Occipital lobe (tissue), 2 donors: ENCODE measurements around the gene TTLL11. TPM values are rescaled to one million over a fixed set of nuclear protein-coding genes. Genes with fewer than 3 reads are reported as not detected.
A peak's percentile ranks its signal among the peaks of the same experiment; 100 is the strongest.

Experiments
- DNase-seq: peaks from one replicate; lab custom pipeline; 2025; lab: John Stamatoyannopoulos, UW
- total RNA-seq: library from RNA; depleted of rRNA; stranded (reverse); fragments of >200 nt; gene quantifications from one replicate; pipeline ENCODE4 v1.2.3, GENCODE V29; 2014

The TTLL11 gene
- total RNA-seq, 1 donor from 2014 or later = 26.8 TPM

- no peak for DNase-seq
These were observed 257.3 kb downstream of the TTLL11 start for GRCh38 chr9:121835587-121836365.

- no peak for DNase-seq
These were observed 260.0 kb downstream of the TTLL11 start for GRCh38 chr9:121833061-121833460.

GRCh38 chr9:121831869-121832268 is 261.2 kb downstream of the TTLL11 start:
- DNase-seq = no peak

GRCh38 chr9:121830441-121831140 is 262.5 kb downstream of the TTLL11 start:
- DNase-seq = no peak

- no peak for DNase-seq
These were observed 265.7 kb downstream of the TTLL11 start for GRCh38 chr9:121827251-121827967.

GRCh38 chr9:121826711-121827110 is 266.4 kb downstream of the TTLL11 start:
- DNase-seq = no peak

- DNase-seq = no peak
These were observed 267.9 kb downstream of the TTLL11 start for GRCh38 chr9:121825031-121825691.

GRCh38 chr9:121824651-121825030 is 268.5 kb downstream of the TTLL11 start:
- no peak for DNase-seq

- DNase-seq = no peak
These were observed 269.5 kb downstream of the TTLL11 start for GRCh38 chr9:121823451-121824169.

GRCh38 chr9:121822093-121823085 is 270.7 kb downstream of the TTLL11 start:
- DNase-seq = peak; percentile 27

- no peak for DNase-seq
These were observed 271.8 kb downstream of the TTLL11 start for GRCh38 chr9:121821326-121821725.

GRCh38 chr9:121820286-121821005 is 272.7 kb downstream of the TTLL11 start:
- DNase-seq = no peak

GRCh38 chr9:121819428-121820231 is 273.5 kb downstream of the TTLL11 start:
- DNase-seq = no peak

GRCh38 chr9:121818841-121819427 is 274.2 kb downstream of the TTLL11 start:
- no peak for DNase-seq

GRCh38 chr9:121818016-121818661 is 275.0 kb downstream of the TTLL11 start:
- DNase-seq = no peak

- no peak for DNase-seq
These were observed 275.6 kb downstream of the TTLL11 start for GRCh38 chr9:121817476-121817875.

- no peak for DNase-seq
These were observed 276.2 kb downstream of the TTLL11 start for GRCh38 chr9:121816845-121817450.
